ENCODE results near the gene SLC22A13.
A peak's percentile ranks its signal among the peaks of the same experiment; 100 is the strongest.
"Not testable (repeated sequence)": the region's sequence is repeated elsewhere in the genome, so short reads cannot be mapped to it uniquely, and the experiment has no call there.

SLC22A13 gene

DNA sequence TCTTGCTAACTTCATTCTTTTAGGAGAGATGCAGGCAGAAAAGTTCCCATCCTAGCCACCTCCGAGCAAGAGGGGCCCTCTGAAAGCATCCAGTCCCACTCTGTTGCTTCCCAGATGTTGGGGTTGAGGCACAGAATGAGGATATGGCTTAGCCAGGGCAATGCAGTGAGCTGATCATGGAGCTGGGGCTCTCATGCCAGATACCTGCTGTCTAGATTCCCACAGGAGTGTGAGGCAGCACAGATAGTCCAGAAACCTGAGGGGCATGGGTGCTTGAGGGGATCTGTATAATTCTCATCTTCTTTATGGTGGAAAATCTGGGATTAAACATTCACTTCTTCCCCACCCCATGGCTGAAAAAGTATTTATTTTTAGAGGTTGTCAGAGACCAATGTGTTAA is 1.2 kb downstream of the SLC22A13 start:
- DNase-seq (ENCODE audit: low spot score) = no peak

DNA sequence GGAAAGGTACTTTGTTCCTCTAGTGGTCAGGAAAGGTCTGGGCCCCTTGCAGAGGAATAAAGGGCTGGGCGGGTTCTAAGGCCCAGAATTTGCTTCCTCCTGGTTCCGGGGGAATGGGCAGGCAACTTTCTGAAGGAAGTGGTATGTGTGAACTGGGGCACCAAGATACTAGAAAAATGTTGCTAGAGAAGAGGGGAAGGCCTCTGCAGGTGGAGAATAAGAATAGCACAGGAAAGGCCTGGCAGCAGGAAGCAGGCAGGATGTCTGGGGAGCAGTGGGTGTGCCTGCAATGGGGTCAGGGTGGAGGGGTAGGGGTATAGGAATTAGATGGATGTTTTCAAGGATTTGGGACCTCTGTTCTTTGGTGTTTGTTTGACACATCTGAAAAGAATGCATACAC is 2.0 kb downstream of the SLC22A13 start:
- DNase-seq (ENCODE audit: low spot score) = no peak

DNA sequence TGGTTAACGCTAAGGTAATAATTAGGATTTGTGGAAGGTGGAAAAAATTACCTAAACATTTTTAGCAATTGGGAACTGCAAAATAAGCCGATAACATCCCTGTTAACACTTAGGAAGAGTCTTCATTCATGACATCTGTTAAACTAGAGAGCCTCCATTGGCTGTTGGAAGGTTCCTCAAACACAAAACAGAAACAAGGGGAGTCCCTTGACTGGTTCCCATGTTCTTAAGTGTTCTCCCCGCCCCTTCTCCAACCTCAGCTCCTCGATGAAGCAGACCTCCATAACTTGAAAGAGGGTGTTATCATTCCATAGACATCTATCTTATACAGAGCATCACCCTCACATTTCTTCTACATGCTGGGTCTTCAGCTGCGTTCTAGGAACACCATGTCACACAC is 2.5 kb downstream of the SLC22A13 start:
- no peak for DNase-seq (ENCODE audit: low spot score)

DNA sequence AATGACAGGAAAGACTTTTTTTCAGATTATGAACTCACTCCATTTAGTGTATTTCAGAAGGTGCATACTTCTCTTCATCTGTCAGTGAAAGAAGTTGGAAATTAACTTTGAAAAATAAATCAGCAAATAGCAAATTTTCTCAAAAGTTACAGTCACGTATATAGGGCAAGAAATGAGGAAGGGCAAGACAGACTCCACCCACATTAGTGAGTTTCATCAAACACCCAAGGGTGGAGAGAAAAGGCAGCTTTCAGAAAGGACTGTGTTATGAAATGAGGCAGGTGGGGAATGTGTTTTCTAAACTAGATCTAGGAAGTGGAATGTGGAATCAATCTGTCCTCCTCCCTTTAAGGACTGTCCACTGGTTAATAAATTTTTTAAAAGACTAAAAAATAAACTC is 2.9 kb downstream of the SLC22A13 start:
- no peak for DNase-seq (ENCODE audit: low spot score)

DNA sequence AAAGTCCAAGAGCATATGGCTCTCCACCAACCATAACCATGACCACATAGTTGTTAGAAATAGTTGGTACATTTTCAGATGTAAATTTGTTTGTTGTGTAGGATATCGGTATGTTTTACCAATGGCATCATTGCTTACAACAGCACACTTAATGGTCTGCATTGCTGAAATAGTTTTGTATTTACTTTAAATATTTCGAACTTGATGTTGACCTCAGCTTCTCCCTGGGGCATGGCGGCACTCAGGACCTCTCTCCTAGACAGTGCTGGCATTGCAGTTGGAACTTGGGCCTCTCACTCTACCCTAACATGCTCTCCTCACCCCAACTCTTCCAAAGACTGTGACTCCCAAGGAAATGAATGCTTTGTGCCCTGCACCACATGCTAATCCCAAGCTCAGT is 5.0 kb downstream of the SLC22A13 start:
- no peak for DNase-seq (ENCODE audit: low spot score)

DNA sequence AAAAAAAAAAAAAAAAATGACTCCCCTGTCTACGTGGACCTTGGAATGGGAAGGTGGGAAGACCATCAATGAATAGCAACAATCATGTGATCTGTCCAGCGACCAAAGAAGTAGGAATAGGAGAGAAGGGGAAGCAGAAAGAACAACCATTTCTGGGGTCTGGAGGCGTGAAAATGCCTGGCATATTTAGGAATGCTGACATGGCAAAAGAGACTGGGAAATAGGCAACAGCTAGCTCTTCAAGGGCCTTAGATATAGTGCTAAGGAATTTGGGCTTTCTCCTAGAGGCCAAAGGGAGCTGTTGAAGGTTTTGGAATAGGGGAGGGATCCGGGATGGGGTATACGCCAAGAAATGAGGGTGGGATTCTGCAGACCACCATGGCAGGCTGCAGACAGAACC is 5.9 kb downstream of the SLC22A13 start:
- no peak for DNase-seq (ENCODE audit: low spot score)

DNA sequence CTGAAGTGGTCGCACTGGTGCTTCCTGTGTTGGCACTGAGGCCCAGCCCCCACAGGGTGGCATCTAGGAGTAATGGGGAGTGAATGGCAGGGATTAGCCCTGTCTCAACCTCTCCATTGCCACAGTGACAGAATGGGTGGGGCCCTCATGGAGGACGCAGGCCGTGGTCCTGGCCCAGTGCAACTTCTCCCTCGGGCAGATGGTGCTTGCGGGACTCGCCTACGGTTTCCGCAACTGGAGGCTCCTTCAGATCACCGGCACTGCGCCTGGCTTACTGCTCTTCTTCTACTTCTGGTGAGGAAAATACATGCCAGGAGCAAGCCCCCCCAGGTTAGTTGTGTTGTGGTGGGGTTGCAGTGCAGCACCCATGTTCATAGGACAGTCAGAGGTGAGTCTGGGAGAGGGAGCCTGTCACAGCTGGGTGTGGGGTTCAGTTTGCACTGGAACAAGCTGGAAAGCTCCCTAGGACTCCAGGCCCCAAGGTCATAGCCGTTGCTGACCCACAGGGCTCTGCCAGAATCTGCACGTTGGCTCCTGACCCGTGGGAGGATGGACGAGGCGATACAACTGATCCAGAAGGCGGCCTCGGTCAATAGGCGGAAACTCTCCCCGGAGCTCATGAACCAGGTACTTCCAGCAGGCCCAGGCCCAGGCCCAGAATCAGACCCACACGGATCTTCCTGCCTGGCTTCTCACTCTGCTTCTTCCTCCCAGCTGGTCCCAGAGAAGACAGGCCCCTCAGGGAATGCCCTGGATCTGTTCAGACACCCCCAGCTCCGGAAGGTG is 9.4 kb downstream of the SLC22A13 start:
- no peak for DNase-seq (ENCODE audit: low spot score)

DNA sequence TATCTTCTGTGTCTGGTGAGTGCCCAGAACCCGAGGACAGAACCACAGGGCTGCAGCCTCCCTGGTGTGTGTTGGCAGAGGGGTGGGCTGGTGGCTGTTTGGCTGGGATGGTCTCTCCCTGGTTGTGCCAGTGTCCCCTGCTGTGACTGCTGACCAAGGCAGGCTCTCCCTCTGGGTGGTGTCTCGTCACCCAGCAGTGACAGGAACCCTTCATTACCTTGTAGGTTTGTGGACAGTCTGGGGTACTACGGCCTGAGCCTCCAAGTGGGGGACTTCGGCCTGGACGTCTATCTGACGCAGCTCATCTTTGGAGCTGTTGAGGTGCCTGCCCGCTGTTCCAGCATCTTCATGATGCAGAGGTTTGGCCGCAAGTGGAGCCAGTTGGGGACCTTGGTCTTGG is 10.0 kb downstream of the SLC22A13 start:
- DNase-seq (ENCODE audit: low spot score) = no peak

DNA sequence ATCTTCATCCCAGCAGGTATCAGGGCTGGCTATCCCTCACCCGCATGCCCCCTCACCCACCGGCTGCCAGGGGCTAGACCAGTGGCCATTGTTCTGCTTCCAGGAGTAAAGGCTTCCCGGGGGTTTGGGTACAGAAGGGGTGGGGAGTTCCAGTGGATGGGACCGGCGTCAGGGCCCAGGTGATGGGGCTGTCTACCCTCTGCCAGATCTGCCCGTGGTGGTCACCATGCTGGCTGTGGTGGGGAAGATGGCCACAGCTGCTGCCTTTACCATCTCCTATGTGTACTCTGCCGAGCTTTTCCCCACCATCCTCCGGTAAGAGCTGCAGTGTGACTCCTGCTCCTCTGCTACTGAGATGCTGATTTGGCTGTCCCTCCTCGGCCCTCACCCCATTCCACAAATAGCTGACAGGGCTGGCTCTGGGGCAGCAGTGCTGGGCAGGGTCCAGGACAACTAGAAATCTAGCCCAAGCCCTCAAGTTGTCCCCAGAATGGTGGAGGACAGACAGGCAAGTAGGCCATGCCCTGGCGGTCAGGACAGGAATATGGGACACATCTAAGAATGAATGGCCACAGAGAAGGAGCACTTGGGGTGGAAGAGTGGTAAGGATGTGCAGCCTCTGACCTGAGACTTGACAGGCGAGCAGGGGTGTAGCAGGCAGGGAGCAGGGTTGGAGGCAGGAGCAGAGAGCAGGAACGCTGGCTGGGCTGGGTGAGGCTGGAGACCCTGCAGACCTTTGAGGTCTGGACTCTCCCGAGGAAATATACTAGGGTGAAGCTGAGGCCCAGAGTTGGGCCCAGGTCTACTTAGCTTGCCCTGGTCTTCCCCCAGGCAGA is 10.7 kb downstream of the SLC22A13 start:
- DNase-seq (ENCODE audit: low spot score) = no peak

DNA sequence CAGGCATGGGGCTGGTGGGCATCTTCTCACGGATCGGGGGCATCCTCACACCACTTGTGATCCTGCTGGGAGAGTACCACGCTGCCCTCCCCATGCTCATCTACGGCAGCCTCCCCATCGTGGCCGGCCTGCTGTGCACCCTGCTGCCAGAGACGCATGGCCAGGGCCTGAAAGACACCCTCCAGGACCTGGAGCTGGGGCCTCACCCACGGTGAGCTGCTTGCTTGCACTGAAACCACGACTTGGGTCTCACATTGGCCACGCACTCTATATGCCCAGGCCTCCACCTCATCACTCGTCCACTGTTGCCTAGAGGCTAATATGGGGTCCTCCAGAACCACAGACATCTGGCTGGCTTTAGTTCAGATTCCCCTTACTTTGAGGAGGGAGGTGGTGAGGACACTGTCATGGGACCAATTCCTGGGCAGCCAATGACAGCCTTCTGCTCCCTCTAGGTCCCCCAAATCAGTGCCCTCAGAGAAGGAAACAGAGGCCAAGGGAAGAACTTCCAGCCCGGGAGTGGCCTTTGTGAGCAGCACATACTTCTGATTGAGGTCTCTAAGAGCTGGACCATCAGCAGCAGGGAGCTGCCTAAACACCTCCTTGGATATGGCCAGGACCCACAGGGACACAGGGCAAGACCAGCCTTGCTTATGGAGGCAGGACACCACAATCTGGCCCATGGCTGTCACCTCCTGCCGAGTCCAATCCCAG is 11.5 kb downstream of the SLC22A13 start:
- no peak for DNase-seq (ENCODE audit: low spot score)

DNA sequence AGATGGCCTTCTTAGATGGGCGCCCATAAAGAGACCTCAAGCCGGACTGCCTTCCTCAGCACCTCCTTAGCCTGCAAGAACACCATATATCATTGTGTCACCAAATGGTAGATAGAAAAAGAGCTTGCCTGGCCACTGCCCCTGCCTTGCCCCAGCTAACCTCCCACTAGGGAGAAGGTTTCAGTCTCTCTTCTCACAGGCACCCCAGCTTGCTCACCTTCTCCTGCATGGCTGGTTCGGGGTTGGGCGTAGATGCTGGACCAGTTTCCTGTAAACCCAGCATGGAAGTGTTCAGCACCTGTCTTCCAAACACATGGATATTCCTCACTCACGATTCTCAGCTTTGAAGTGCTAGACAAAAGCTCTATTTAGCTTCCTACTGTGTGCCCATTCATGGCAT is 13.2 kb downstream of the SLC22A13 start:
- no peak for DNase-seq (ENCODE audit: low spot score)

DNA sequence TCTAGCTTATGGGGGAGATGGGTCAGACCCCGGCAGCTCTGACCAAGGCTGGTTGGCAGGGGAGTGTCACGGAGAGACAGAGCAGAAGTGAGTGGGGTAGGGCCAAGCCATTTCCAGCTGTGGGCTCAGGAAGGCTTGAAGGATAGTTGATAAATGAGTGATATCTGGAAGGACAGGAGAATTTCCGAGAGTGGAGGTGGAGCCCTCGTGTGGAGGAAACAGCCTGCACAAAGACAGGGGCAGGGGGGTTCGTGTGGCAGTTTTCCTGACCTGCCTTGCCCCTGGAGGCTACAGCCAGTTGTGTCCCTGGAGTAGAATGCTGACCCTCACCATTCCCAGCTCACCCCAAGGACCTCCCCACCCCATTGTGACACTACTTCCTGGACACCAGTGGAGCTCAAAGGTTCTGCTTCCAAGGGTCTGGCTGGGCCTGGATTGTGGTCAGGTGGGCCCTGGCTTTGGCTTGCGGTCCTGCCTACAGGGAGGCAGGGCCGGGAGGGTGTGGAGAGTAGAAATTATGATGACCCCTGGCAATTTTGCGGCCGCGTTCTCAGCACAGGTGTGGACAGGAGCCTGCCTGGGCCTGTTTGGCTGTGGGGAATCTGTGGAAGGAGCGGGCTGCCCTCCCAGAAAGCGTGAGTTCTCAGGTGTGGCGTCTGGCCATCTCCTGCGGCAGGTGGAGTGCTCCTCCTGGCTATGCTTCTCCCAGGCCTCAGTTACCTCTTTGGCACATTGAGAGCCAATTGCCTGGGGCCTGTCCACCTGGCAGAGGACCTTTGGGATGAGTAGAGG is 16.5 kb downstream of the SLC22A13 start, which contains the start of gene SLC22A14:
TSS of gene SLC22A14 (plus strand) at position 400 of the 792 bp plus-strand sequence. CDS start 23,733 bp downstream, outside the sequence.
- DNase-seq (ENCODE audit: low spot score) = no peak

DNA sequence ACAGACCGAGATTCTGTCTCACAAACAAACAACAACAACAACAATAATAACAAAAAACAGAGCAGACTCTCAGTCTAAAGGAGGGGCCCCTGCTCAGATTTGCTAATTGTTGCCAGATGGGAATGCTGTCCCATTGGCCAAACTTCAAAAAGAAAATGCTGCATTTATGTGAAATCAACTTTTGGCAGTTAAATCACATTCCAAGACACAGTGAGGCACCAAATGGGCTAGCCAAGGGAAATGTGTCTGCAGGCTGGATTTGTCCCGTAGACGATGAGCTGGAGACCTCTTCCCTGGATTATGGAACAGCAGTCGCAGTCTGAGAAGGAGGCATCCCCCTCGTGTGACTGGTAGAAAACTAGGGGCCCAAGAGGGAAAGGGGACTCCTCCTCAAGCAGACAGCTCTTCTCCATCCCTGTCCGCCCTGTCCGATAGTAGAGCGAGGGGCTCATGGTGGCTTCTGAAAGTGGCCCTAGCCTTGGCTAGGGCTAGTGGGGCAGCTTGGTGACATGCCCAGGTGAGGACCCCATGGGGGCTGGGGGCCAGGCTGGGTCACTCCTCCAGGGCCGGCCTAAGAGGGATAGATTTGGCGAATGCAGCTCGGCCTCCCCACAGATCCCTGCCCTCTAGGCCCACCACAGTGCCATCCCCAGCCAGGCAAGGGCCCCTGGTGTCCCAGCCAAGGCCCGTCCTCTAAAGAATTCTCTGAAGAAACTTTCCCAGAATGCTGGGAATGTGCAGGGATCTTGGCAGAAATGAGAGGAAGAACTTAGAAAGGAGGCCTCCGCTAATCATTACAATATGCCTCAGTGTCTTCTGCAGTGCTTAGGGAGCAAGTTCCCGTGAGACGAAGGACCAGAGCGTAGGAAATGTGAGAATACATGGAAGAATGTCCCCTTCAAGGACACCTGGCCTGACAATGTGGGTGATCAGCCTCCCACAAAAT is 18.5 kb downstream of the SLC22A13 start:
- DNase-seq (ENCODE audit: low spot score) = peak; percentile 52

DNA sequence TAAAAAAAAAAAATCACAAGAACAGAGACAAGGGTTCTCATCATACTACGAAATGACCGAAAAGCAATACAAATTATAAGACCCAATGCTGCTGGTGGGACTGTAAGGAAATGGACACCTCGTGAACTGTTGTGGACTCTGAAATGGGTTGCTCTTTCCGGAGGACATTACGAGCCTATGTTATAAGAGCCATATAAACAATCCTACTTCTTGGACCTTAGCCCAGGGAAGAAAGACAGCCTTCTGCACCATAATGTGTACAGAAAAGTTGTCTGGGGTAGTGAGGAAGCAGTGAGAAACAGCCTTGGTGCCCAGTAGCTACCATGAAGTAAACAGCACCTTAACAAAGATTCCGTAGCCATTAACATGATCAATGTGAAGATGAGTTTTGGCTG is 19.1 kb downstream of the SLC22A13 start:
- DNase-seq (ENCODE audit: low spot score) = no peak

DNA sequence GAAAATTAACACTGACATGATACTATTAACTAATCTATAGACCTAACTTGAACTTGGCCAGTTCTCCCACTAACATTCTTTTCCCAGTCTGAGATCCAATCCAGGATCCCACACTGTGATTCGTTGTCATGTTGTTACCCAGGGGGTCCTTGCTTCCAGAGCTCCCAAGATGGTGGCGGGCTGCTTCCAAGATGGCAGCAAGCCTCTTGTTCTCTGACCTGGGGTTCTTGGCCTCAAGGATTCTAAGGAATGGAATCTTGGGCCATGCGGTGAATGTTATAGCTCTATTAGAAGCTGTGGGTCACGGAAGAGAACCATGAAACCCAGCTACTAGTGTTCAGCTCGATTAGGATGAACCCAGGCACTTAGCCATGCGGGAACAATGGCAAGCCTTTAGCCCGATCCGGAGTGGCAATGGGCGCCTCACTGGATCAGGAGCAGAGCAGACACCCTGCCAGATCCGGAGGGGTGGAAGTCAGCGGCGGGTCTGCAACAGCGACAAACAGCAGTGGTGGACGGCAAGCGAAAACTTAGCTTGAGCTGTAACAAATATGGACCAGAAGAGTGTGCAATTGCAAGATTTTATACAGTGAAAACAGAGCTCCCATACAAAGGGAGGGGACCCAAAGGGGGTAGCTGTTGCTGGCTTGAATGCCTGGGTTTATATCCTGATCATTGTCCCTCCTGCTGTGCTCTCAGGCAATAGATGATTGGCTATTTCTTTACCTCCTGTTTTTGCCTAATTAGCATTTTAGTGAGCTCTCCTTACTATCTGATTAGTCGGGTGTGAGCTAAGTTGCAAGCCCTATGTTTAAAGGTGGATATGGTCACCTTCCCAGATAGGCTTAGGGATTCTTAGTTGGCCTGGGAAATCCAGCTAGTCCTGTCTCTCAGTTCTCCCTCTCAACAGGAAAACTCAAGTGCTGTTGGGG is 23.9 kb downstream of the SLC22A13 start:
- DNase-seq (ENCODE audit: low spot score) = not testable (repeated sequence)

DNA sequence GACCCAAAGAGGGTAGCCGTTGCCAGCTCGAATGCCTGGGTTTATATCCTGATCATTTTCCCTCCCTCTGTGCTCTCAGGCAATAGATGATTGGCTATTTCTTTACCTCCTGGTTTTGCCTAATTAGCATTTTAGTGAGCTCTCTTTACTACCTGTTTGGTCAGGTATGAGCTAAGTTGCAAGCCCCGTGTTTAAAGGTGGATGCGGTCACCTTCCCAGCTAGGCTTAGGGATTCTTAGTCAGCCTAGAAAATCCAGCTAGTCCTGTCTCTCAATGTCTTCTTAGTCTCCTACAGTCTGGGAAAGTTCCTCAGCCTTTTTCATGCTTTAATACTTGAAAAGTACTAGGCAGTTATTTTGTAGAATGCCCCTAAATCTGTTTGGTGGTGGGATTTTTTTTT is 31.4 kb downstream of the SLC22A13 start:
- DNase-seq (ENCODE audit: low spot score) = not testable (repeated sequence)

DNA sequence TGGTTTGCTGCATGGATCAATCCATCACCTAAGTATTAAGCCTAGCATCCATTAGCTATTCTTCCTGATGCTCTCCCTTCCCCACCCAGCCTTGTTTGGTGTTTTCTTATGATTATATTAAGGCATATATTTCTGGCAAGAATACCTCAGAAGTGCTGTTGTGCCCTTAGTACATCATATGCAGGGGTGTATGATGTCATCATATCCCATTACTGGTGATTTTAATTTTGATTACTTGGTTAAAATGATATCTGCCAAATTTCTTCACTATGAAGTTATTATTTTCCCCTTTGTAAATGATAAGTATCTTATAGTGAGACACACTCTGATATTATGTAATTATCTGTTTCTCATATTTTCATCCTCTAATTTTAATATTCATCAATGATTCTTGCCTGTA is 31.9 kb downstream of the SLC22A13 start:
- no peak for DNase-seq (ENCODE audit: low spot score)

DNA sequence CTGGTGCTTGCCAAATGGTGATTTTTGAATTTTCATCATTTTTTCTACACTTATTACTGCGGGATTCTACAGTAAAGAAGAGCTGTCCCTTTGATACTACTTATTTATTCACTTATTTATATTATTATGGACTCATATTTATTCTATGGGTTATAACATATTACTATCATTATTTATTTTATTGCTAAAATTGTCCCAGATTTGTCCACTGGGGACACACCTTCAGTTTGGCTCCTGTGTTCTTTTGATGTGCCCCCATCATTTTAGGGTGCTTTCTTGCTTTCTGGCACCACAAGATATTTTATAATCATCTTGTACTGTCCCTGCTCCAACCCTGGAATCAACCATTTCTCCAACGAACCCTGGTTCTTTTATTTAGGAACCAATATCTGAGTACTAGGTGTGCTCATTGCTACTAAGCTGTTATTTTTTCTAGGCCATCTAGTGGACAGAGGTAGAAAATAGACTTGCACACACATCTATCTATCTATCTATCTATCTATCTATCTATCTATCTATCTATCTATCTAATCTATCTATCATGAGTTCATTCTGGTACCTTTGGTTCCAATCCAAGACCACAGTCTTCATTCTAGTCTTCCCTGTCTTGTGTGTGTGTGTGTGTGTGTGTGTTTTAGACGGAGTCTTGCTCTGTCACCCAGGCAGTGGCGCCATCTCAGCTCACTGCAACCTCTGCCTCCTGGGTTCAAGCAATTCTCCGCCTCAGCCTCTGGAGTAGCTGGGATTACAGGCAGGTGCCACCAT is 32.5 kb downstream of the SLC22A13 start:
- DNase-seq (ENCODE audit: low spot score) = no peak

DNA sequence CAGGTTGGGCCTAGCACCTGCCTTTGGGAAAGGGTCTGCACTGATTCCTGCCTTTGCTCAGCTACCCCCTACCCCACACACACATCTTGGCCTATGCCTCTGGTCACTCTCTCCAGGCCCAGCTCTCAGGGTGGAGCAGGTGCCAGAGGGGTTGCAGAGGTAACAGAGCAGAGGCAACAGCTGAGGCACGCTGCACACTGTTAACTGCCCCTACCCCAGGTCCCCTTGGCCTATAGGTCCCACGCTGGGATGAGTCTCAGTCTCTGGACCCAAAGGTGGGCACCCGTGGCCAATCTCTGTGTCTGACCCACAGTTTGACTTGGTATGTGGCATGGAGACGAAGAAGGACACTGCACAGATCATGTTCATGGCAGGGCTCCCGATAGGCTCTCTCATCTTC is 41.3 kb downstream of the SLC22A13 start:
- DNase-seq (ENCODE audit: low spot score) = no peak

Measured in AG08396 (cell line).